ENCODE results near the gene PIP5K1A. TPM values are rescaled to one million over a fixed set of nuclear protein-coding genes. Genes with fewer than 3 reads are reported as not detected.

PIP5K1A gene, protein sequence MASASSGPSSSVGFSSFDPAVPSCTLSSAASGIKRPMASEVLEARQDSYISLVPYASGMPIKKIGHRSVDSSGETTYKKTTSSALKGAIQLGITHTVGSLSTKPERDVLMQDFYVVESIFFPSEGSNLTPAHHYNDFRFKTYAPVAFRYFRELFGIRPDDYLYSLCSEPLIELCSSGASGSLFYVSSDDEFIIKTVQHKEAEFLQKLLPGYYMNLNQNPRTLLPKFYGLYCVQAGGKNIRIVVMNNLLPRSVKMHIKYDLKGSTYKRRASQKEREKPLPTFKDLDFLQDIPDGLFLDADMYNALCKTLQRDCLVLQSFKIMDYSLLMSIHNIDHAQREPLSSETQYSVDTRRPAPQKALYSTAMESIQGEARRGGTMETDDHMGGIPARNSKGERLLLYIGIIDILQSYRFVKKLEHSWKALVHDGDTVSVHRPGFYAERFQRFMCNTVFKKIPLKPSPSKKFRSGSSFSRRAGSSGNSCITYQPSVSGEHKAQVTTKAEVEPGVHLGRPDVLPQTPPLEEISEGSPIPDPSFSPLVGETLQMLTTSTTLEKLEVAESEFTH
- 64.5 and 67.7 TPM in 2 replicates for total RNA-seq

DNA sequence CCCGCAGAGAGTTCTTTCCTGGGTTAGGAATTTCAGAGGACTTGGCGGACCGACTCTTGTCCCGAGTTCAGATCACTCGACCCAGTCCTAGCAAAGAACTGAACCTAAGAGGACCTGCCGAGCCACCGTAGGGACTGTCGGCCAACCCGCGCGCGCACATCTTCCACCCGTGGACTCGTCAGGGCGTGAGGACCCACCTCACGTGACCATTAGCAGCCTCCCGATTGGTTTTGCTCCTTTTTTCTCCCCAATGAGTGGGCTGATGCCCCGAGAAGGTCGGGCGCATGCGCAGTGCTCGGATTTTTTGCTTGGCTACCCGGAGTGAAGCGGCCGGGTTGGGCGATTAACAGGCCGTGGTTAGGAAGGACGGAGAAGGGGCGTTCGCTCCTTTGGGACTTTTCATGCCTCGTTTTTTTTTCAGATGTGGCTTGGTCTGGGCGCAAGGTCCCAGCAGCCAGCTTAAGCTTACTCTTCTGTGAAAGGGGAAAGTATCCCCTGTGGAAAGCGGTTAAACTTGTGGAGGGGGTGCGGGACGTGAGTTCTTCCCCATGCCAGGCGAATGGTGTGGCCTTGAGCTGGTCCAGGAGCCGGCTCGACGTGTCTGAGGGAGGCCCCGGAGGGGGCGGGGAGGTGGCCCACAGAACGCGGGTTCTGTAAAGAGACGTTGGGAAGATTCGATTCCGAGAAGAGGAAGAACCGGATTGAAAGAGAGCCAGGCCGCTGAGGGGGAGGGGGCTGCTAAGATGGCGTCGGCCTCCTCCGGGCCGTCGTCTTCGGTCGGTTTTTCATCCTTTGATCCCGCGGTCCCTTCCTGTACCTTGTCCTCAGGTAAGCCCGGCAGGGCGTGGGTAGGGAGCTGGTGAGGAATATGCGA, at the start of gene PIP5K1A:
Gene PIP5K1A (plus strand): TSS at position 299 of the 874 bp plus-strand sequence. CDS start 445 bp downstream, at position 744.
- H3K4me1 ChIP-seq (ENCODE audit: insufficient read depth, low read length) = peaks cover 32% of the 10 kb centered on the region
- peak within 1 kb of the TSS; percentile 96 for H3K27ac ChIP-seq (ENCODE audit: low read depth, low read length)
- no peaks in the 10 kb centered on the region for H3K9me3 ChIP-seq (ENCODE audit: low read depth, low read length)
- H3K79me2 ChIP-seq (ENCODE audit: insufficient read depth, low read length) = peaks cover 47% of the 10 kb centered on the region
- H3K27me3 ChIP-seq (ENCODE audit: insufficient read depth, low read length) = no peaks in the 10 kb centered on the region
- TF ChIP-seq, protein P1, sequence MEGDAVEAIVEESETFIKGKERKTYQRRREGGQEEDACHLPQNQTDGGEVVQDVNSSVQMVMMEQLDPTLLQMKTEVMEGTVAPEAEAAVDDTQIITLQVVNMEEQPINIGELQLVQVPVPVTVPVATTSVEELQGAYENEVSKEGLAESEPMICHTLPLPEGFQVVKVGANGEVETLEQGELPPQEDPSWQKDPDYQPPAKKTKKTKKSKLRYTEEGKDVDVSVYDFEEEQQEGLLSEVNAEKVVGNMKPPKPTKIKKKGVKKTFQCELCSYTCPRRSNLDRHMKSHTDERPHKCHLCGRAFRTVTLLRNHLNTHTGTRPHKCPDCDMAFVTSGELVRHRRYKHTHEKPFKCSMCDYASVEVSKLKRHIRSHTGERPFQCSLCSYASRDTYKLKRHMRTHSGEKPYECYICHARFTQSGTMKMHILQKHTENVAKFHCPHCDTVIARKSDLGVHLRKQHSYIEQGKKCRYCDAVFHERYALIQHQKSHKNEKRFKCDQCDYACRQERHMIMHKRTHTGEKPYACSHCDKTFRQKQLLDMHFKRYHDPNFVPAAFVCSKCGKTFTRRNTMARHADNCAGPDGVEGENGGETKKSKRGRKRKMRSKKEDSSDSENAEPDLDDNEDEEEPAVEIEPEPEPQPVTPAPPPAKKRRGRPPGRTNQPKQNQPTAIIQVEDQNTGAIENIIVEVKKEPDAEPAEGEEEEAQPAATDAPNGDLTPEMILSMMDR (IDR thresholded peaks at IDR 0.05; ENCODE audit: extremely low read depth, low read depth, low read length) = no peak
- DNase-seq (ENCODE audit: insufficient read length, low spot score, missing footprints) = peak; percentile 98
- H2AFZ ChIP-seq (ENCODE audit: low read length) = peak within 1 kb of the TSS; percentile 84
- peak within 1 kb of the TSS; percentile 99 for H3K4me3 ChIP-seq (ENCODE audit: insufficient read depth, low read length)
- H3K4me2 ChIP-seq (ENCODE audit: insufficient read depth, low read length) = peak within 1 kb of the TSS; percentile 99
- peaks cover 12% of the 10 kb centered on the region for H3K36me3 ChIP-seq (ENCODE audit: insufficient read depth, low read length)
- peaks cover 33% of the 10 kb centered on the region for H4K20me1 ChIP-seq (ENCODE audit: insufficient read depth, low read length)

DNA sequence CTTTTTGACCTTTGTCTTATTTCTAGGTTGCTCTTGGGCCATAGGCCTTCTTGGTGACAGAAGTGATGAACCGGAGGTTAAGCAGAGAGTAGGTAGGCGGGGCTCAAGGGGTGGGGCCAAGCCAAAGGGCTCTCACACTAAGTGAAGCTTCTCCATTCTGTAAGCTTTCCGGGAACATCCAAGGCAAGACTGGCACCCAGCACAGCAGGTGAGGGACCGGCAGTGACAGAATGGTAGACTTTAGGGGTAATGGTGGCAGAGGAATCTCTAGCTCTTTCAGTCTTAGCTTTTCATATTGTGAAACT, 41.9 kb upstream of the PIP5K1A start, which contains the start of gene TNFAIP8L2:
Gene TNFAIP8L2 (plus strand): TSS at position 135 of the 305 bp plus-strand sequence. CDS start 2,049 bp downstream, outside the sequence.
- Histone ChIP-seq H3K79me2 (ENCODE audit: insufficient read depth, low read length) (no peaks in the 10 kb centered on the region), H3K4me2 (ENCODE audit: insufficient read depth, low read length) (no peak within 1 kb of the TSS), H4K20me1 (ENCODE audit: insufficient read depth, low read length) (no peaks in the 10 kb centered on the region), H3K4me3 (ENCODE audit: insufficient read depth, low read length) (no peak within 1 kb of the TSS), H3K36me3 (ENCODE audit: insufficient read depth, low read length) (peaks cover 29% of the 10 kb centered on the region), H3K4me1 (ENCODE audit: insufficient read depth, low read length) (no peaks in the 10 kb centered on the region), H2AFZ (ENCODE audit: low read length) (no peak within 1 kb of the TSS), H3K27ac (ENCODE audit: low read depth, low read length) (no peak within 1 kb of the TSS), H3K9me3 (ENCODE audit: low read depth, low read length) (no peaks in the 10 kb centered on the region), H3K27me3 (ENCODE audit: insufficient read depth, low read length) (no peaks in the 10 kb centered on the region)
- DNase-seq (ENCODE audit: insufficient read length, low spot score, missing footprints) = no peak
- TF ChIP-seq, protein P1 (IDR thresholded peaks at IDR 0.05; ENCODE audit: extremely low read depth, low read depth, low read length) = no peak

GRCh38 chr1:151157067-151157531, 41.3 kb upstream of the PIP5K1A start:
- H3K36me3 ChIP-seq (ENCODE audit: insufficient read depth, low read length) = peaks cover 32% of the 10 kb centered on the region
- H3K27ac ChIP-seq (ENCODE audit: low read depth, low read length) = no peak overlapping the region
- no peaks in the 10 kb centered on the region for H3K27me3 ChIP-seq (ENCODE audit: insufficient read depth, low read length)
- no peak overlapping the region for H3K4me3 ChIP-seq (ENCODE audit: insufficient read depth, low read length)
- no peaks in the 10 kb centered on the region for H4K20me1 ChIP-seq (ENCODE audit: insufficient read depth, low read length)
- H3K4me2 ChIP-seq (ENCODE audit: insufficient read depth, low read length) = no peak overlapping the region
- DNase-seq (ENCODE audit: insufficient read length, low spot score, missing footprints) = no peak
- TF ChIP-seq, protein P1 (IDR thresholded peaks at IDR 0.05; ENCODE audit: extremely low read depth, low read depth, low read length) = no peak
- no peaks in the 10 kb centered on the region for H3K79me2 ChIP-seq (ENCODE audit: insufficient read depth, low read length)
- H3K9me3 ChIP-seq (ENCODE audit: low read depth, low read length) = no peaks in the 10 kb centered on the region
- H3K4me1 ChIP-seq (ENCODE audit: insufficient read depth, low read length) = no peaks in the 10 kb centered on the region
- H2AFZ ChIP-seq (ENCODE audit: low read length) = no peak overlapping the region

All from osteoblast (primary cell).